Stimulated activated naive CD4-positive, alpha-beta T cell (primary cell): Measurements from ENCODE around the gene DIAPH3.
A peak's percentile ranks its signal among the peaks of the same experiment; 100 is the strongest.

Experiments used
- DNase-seq, 6 experiments: peaks; one replicate each; lab custom pipeline; 2025; lab: John Stamatoyannopoulos, UW

DIAPH3 gene

DNA sequence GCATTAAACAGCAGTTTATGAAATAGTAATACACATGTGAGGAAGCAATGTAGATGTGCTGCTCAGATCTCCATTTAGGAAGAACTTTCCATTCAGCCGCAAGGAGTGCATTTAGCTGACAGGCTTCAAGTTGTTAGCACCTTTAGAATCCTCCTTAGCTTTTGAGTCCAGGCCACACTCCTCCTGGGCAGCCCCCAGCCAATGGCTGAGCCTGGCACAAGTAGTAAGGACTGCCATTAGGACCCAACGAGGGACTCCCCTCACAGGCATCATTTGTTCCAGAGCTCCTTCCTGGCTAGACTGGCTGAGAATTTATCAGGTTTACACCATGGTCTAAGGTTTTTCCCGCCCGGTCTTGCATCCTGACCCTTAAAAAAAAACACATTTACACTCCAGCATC lies 201.4 kb downstream of the DIAPH3 start:
- DNase-seq, result no peak

DNA sequence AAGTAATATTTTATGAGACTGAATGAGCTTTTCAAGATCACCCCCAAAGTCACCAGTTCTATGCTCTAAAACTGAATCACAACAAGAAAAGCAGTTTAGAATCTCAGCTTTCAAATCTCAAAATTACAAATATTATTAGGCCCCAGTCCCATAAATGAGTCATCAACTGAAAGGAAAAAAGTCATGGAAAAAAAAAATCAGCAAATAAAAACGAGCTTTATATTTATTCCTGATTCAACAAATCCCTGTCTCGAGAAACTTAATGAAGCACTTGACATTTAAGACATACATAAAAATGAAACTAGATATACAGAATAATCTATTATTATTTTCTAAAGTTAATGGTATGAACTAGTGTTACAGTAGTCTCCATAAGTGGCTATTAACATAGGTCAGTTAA lies 203.0 kb downstream of the DIAPH3 start:
- DNase-seq, result no peak

- no peak for DNase-seq
Measured at GRCh38 chr13:59957438-59957837, 206.3 kb downstream of the DIAPH3 start.

- no peak for DNase-seq
Measured at GRCh38 chr13:59954601-59955000, 209.1 kb downstream of the DIAPH3 start.

DNA sequence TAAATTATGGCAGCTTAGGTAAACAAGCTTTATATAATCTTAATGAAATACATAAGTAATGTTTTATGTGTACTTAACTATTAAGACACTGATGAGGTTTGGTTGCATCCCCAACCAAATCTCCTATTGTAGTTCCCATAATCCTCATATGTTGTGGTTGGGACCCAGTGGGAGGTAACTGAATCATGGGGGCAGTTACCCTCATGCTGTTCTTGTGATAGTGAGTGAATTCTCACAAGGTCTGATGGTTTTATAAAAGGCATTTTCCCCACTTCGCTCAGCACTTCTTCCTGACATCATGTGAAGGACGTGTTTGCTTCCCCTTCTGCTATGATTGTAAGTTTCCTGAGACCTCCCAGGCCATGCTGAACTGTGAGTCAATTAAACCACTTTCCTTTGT lies 212.7 kb downstream of the DIAPH3 start:
- DNase-seq, result no peak

GRCh38 chr13:59950266-59950665 lies 213.5 kb downstream of the DIAPH3 start:
- DNase-seq, result no peak

GRCh38 chr13:59948686-59949085 lies 215.0 kb downstream of the DIAPH3 start:
- DNase-seq, result no peak

DNA sequence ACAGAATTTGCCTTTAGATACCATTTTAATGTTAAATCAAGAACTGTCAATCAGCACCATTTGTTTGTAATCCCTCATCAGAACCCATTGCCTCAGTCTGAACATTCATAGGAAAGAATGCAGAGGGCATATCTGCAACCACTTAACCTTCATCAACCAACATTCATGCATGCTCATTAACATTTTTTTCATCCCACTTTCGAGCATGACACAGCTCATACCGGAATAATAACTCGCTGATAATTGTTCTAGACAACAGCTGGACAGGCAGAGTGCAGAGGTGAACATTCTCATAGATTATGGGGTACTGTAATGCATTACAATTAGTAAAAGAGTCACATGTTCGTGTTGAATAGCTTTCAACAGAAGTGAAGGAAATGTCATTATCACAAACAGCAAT lies 216.8 kb downstream of the DIAPH3 start:
- DNase-seq, result no peak

DNA sequence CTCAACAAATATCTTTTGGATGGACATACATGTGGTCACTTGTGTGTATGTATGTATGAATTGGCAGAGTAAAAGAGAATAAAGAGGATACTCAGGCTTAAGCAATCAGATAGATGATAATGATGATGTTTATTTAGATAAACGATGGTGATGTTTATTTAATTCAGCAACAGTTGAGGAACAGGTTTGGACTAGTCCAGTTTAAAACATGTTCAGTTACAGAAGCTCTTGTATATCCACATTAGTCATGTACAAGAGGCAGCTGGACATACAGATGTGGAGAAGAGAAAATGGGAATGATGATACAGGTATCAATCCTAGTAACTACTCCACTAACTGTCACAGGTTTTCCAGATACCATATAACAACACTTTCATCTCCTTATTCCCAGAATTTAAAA lies 232.1 kb downstream of the DIAPH3 start:
- no peak for DNase-seq

DNA sequence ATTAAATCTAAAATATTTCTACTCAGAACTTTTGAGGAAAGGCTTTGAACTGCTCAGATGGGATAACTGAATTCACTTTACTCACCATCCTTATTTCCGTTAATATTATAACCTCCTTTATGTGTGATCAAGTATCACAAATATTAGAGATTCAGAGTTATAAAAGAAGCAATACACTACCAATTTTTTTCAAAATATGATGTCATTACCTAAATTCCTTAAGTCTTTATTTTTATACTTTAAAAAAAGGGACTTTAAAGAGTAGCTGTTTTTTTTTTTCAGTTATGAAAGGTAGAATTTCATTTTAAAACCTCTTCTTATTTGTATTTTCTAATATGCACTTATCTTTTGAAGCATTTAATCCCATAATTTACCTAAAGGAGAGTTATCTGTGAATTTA lies 239.5 kb downstream of the DIAPH3 start:
- no peak for DNase-seq

GRCh38 chr13:59915252-59915651 lies 248.5 kb downstream of the DIAPH3 start:
- DNase-seq, result no peak

- DNase-seq, result no peak
Measured at GRCh38 chr13:59914556-59914955, 249.2 kb downstream of the DIAPH3 start.

- peak in 1 of 6 experiments; percentile 4 for DNase-seq
Measured at GRCh38 chr13:59906413-59907049, 257.2 kb downstream of the DIAPH3 start.

DNA sequence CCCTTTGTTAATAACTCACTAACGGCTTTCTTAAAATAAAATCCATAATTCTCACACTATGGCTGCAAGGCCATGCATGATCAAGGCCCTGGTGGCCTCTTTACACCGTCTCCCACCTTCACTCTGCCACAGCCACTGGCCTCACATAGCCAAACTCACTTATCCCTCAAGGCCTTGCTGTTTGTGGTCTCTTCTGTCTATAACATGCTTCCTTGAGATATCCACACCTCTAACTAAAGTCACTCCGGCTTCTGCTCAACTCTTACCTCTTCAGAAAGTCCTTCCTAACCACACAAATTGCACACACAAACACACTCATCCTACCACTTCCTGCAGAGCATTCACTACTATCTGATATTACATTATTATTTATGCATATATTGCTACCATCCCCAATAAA lies 262.5 kb downstream of the DIAPH3 start:
- DNase-seq, result no peak

- DNase-seq, result no peak
Measured at GRCh38 chr13:59898066-59898465, 265.7 kb downstream of the DIAPH3 start.

DNA sequence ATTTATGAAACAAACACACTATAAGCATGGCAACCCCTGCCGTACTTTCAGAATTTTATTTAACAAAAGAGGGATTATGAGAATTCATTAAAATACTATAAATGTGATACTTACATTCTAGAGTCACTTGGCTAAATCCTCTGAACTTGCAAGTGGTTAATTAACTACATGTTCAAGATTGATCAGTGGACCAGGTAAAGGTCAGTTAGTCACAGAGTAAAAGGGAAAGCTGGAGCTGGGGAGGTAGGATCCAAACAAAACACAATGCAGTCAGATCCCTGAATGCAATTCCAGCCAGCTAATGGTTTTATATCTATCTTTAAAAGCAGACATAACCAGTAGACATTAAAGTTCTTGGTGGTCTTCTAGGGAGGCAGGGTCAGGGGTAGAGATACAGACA lies 270.5 kb downstream of the DIAPH3 start:
- no peak for DNase-seq

DNA sequence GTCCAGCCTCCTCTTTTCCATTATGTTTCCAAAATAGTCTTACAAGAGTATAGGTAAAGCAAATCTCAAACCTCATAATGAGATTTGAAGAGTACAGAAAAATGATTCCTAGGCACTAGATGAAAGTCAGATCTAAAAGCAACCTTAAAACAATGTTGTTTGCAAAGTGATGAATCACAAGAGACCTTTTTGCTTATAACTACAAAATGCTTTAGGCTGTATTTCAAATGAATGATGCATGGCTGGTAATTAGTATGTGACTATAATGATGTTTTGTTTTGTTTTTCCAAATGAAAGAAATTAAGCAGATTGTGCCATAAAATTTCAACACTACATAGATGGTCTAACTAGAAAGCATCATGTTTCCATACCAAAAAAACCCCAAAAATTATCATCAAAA lies 272.7 kb downstream of the DIAPH3 start:
- no peak for DNase-seq

DNA sequence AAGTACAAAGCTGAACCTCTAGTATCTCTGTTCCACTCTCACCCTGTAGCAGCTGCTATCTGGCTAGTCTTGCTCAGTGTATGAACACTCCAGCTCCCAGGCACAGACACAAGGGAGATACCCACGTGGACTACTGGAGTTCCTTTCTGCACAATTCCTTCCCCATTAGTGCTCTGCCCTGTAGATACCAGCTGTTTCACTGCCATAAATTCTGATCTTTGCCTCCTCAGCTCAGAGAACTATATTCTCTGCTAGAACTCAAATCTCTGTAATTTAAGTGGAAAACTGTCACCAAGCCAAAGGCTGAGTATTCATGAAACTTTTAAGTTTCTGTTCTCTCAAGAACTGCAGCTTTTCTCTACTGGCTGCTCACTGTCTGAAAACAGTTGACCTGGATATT lies 273.7 kb downstream of the DIAPH3 start:
- no peak for DNase-seq

GRCh38 chr13:59888408-59888807 lies 275.3 kb downstream of the DIAPH3 start:
- DNase-seq, result no peak

DNA sequence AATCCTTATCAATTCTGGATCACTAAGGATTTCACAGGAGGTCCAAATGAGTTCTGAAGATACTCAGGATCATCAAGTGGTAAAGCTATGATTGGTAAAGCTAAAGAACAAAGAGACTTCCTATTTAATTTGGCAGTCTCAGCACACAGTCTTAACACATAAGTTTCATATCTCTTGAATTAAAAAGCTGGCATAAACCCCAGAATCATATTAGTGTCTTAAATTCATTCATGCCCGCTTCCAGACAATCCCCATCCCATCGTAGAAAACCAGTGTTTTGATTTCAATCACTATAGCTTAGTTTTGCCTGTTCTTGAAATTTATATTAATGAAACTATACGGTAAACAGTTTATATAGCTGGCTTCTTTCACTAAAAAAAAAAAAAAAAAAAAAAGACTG lies 278.7 kb downstream of the DIAPH3 start:
- DNase-seq, result no peak

GRCh38 chr13:59883885-59884284 lies 279.8 kb downstream of the DIAPH3 start:
- no peak for DNase-seq

DNA sequence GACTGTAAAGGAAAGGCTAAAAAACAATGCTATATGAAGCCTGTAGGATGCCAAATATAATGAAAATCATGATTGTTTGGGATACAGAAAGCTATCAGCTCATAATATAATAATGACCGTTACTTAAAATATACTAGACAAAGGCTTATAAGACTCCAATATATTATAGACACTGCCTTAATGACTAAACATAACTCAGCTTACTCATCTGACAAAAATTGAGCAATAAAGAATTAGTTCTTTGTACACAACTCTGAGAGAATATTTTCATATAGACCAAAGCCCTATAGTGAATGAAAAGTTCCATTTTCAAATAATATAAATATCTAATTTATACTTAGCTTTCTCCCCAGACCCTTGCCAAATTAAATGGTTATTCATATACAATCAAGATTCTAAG lies 283.3 kb downstream of the DIAPH3 start:
- no peak for DNase-seq

DNA sequence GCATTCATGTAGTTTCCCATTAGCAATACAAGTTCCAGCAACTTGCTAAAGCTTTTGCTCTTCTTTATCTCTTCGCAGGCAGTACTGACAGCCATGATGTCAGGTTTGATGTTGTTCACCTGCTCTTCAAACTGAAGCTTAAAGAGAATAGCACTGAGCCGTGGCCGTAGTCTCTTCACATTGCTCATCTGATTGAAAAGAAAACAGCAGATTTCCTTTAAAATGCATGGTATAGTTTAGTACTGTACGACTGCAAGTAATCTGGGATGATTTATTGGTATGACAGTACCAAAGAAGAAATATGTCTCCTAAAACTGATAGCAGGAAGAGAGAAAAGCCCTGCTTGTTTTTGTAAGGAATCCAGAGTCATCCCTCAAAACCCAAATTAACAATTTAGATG lies 284.4 kb downstream of the DIAPH3 start:
- no peak for DNase-seq

GRCh38 chr13:59877933-59878332 lies 285.8 kb downstream of the DIAPH3 start:
- no peak for DNase-seq

DNA sequence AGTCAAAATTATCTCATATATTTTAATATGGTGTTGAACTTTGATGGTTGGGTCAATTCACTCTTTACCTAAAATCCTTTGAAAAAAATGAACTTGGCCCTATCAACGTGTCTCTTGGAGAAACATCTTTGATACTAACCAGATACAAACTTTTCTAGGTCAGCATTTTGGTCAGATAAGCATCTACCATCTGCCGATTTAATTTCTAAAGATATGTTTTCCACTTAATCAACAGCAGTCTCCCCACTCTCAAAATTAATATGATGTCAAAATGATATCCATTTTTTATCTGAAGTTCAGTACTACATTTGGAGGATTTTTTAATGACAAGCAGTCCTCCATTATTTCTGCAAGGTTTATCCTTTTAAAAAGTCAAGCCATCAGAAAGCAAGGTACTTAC lies 288.8 kb downstream of the DIAPH3 start:
- DNase-seq, result no peak
